NCI-H82 (cell line): Measurements from ENCODE around the gene PHLDB2.
"Not testable (repeated sequence)": the region's sequence is repeated elsewhere in the genome, so short reads cannot be mapped to it uniquely, and the experiment has no call there.

Experiments used
- DNase-seq: peaks from one replicate; lab custom pipeline; 2025; lab: John Stamatoyannopoulos, UW

Gene PHLDB2

DNA sequence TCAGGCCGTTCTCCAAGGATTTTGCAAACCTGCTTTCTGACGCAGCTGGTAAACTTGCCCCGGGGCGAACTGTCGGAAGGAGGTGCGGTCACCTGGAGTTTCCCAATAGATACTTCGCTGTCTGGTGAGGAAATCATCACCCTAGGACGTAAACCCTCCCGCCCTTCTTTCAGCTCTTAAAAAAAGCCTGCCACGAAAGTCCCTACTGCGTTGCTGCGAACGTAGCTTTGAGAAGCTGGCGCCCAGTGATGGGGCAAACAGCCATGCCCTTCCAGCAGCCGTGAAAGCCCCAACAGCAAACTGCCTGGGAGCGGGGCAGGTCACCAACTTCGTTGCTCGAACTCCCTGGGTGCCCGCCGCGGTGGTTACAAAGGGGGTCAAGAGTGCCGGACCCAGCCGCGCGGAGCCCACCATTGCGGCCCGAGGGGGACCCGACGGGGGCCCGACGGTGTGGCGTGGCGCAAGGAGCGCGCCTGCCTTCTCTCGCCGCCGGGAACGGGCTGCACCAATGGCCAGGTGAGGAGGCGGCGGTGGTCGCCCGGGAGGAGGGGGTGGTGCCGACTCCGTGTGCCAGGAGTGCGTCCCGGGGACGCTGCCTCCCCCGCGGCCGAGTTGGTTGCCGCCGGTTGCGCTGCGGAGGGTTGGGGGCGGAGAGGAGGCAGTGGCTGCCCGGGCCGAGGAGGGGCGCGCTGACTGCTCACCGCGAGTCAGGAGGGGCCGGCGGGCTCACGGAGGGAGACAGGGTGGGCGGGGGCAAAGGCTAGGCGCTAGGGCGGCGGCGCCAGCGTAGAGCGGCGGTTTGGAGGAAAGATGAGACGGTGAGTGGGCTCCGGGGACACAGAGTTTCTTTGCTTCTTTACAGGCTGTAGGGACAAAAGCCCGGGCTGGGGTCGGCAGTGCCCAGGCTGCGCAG lies at the start of gene PHLDB2:
TSS of gene PHLDB2 (plus strand) at position 205 of the 913 bp plus-strand sequence. CDS start 24,813 bp downstream, outside the sequence.
- DNase-seq, result peak; percentile 97

DNA sequence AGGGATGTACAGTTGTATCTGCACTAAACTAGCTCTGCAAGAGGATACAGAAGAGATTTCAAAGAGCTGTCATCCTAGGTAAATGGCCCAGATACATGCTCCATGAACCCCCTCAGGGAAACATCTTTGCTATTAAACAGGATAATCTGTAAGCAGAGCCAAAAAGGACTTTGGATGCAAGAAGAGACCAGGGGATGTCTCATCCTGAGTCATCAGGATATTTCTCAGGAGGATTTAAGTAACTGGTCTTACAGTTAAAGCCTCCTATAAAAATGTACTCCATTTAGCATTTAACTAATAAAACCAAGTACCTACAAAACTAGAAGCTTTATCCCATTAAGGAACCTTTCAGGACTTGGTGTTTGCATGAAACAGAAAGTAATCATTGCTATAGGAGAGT lies 48.2 kb upstream of the PHLDB2 start:
- peak; percentile 86 for DNase-seq

DNA sequence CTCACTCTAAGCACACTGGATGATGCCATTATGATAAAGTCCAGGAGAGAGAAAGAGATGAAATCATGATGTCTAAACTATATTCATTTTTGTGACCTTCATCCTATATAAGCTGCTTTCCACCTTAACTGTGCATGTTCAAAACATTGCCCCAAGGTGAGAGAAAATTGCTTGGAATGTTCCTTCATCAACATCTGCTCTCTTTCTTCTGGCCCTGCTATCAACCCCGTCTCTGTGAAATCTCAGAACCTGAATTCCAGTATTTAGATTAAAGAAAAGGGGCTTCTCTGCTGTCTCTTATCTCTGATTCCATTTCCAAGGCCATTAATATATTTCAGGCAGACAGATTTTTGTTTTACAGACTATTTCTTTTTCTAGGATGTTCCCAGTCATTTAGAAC lies 47.3 kb upstream of the PHLDB2 start:
- no peak for DNase-seq

DNA sequence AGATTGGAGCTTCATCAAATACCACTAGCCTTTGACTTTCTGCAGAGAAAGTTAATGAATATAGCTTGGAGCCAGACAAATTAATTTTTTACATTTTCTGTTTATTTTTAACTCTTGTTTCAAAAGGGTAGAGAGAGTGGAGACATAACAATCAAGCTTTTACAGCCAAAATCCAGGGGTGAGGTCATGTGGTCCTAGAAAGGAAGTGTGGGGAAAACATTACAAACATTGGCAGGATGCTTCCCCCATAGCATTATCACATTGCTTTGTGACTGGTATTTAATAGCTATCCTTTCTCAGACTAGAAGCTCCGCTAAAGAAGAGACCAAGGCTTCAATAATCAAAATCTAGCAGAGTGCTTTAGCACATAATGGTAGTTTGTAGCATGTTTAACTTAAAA lies 46.4 kb upstream of the PHLDB2 start:
- DNase-seq, result no peak

DNA sequence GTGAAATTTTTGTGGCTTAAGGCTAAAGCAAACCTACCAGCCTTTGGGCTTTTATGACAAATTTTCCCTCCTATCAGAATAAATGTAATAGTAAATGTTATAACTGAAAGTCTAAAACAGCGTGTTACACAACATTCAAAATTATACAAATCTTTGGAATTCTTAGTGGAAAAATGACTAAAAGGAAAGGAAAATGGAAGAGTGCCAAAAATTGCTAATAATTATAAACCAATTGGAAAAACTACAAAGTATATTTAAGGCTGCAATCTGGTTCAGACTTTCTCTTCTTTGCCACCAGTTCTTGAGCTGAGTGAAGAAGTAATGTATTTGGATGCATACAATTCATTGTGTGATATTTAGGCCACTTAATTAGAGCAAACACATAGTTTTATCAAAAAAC lies 45.6 kb upstream of the PHLDB2 start:
- DNase-seq, result no peak

DNA sequence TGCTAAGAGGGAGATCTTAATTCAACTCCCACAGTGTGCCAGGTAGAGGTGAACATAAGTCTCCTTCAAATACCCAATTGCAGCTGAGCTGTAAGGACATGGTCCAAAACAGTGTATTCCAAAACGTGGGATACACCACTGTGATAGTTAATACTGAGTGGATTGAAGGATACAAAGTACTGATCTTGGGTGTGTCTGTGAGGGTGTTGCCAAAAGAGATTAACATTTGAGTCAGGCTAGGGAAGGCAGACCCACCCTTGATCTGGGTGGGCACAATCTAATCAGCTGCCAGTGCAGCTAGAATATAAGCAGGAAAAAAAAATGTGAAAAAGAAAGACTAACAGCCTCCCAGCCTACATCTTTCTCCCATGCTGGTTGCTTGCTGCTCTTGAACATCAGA lies 45.1 kb upstream of the PHLDB2 start:
- DNase-seq, result no peak

DNA sequence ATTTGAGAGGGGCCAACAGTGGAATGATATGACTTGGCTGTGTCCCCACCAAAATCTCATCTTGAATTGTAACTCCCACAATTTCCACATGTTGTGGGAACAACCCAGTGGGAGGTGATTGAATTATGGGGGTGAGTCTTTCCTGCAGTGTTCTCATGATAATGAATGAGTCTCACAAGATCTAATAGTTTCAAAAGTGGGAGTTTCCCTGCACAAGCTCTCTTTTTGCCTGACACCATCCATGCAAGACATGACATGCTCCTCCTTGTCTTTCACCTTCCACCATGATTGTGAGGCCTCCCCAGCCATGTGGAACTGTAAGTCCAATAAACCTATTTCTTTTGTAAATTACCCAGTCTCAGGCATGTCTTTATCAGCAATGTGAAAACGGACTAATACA lies 42.3 kb upstream of the PHLDB2 start:
- DNase-seq, result not testable (repeated sequence)

DNA sequence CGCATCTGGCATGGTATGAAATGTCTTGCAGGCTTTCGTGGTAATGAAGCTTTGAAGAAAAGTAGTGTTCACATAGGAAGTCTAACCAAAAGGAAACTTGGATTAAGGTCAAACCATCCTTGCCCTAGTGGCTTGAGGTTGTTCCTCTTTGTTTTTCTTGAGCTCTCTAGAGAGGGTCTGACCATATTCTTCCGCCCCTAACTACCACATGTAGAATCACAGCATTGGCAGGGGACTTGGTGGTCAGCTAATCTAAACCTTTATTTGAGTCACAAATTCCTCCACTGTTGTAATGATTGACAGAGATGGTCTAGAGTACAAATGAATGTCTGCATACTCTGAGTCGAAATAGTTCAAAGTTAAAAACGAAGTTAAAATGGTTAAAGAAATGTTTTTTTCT lies 39.1 kb upstream of the PHLDB2 start:
- DNase-seq, result no peak

DNA sequence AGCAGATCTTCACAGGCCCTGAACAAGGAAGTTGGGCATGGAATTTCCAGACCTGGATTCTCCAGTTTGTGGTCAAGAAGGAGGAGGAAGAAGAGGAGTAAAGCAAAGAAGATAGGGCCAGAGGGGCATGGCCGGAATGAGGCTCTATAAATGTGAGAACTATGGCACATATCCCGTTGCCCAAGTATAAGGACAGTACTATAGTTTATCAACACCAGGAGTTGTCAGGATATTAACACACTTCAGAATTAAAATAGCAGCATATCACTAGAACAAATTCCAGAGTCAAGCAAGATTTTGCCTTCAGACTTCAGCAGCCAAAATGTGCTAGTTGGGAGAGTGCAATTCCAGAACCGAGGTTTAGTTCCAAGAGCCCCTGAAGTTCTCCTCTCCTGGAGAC lies 38.4 kb upstream of the PHLDB2 start:
- no peak for DNase-seq

DNA sequence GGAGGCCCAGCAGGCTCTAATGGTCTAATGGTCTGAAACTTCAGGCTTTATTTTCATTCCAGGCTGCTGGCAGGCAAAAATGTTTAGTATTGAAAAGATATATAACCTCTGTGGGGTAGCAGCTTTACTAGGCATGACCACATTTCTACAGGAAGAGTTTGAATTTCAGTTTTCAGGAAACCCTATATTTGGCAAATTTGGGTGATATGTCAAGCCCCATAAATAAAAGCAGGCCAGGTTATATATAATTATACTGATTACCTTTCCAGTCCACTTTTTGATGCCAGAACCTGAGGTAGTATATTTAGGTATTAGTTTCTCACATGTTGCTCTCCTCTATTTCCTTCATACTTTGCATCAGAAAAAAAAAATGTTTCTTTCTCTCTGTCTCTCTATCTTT lies 37.2 kb upstream of the PHLDB2 start:
- DNase-seq, result no peak

DNA sequence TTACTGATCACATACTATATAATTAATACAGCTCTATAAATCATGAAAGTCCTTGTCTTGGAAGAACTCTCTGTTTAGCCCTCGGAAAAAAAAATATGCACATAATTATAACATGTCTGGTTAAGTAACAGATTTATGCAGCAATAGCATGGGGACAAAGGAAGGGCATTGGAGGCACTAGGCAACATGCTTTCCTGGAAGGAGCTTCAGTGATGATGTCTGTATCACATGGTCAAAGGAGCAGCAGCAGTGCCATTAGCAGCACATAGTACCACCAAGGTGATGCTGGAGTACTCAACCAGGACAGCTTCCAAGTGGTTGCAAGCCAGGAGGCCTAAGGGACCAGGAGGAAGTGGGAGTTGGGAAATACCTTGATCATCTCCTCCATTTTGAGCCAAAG lies 36.3 kb upstream of the PHLDB2 start:
- no peak for DNase-seq

DNA sequence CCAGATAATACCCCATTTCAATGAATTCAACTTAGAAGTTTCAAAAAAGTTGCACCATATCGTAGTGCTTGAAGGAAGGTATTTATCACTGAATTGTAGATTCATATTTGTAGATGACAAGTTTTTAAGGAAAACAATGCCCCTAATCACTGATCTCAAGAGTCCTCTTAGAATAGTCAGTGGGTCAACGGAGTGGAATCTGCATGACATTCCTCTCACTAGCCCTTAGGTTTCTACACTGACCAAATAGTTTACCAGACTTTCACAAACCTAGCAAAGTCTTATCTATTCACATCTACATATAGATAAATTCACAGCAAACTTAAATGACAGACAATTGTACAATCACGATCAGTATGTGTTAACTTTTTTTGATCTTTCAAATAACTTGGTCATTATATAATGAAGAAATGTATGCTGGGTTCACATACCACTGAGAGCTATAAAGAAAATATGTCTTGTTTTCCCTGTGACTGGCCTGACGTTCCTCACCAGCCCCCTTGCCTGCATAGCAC lies 35.7 kb upstream of the PHLDB2 start:
- DNase-seq, result no peak

DNA sequence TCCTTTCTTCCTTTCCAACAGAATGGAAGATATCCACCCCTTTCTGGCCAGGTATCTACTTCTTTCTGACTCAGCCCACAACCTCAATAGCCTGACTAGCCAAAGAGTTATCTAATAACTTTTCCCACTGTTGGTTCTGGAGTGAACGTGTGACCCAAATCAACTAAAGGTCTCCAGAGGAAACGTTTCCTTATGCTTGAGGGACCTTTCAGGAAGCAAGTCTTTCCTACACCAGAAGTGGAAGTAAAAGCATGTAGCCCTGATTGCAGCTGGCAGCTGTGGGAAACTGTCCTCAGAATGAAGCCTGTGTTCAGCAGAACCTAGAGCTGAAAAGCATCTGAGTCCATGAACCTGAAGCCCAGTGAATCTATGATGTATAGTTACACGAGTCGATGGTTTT lies 34.7 kb upstream of the PHLDB2 start:
- DNase-seq, result no peak

DNA sequence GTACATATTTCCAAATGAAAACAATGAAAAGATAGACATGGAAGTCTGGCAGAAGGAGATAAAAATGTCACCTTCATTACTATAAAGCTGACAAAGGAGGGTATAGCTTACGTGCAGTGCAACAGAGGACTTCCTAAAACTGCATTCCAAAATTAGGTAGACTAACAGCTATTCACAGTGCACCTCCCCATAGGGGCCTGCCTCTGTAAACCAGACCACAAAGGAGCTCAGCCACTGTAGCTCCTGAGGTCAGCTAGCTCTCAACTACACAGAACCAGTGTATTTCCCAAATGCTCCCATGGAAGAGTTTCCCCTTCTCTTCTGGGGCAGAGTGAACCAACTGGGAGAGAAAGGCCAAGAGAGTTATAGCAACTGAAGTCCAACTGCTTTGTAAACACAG lies 31.2 kb upstream of the PHLDB2 start:
- DNase-seq, result no peak

DNA sequence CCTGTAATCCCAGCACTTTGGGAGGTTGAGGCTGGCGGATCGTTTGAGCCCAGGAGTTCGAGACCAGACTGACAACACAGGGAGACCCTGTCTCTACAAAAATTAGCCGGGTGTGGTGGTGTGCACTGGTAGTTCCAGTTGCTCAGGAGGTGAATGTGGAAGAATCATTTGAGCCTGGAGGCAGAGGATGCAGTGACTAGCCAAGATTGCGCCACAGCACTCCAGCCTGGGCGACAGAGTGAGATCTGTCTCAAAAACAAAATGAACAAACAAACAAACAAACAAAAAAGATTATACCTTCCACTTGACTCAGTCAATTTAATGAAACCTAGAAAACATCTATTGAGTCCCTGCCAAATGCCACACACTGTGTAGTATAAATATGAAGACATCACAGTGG lies 30.5 kb upstream of the PHLDB2 start:
- DNase-seq, result no peak

DNA sequence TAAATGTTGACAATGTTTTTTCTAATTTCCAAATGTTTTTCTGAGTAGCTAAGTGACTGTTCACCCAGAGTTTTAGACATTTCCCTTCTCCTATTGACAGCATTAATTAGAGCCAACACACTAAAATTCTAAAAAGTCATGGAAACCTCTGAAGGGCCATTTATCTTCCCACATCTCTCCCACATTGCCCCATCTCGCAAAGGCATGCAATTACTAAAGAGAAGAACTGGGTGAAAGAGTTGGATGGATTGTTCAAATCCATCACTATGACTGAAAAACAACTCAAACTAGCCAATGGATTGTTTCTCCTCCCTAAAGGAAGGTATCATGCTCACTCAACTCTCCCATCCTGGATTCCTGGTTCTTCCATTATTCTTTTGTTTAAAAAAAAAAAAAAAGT lies 30.0 kb upstream of the PHLDB2 start:
- DNase-seq, result no peak

DNA sequence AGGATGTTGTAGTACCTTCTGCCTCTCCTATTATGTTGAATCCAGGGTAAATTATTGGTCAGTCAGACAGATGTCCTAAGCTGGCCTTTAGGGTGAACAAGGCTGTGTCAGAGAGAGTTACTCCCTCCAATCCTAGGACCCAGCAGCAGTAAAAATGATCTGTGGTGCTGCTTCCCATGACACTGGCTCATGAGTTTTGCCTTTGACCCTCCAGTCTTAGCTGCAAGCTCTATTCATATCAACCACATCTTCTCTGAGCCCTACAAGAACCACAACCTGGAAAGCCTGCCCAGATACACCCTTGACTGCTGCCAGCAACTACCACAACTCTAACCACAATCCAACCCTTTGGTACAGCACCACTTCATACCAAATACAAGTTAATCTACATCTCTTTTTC lies 27.2 kb upstream of the PHLDB2 start:
- DNase-seq, result no peak

DNA sequence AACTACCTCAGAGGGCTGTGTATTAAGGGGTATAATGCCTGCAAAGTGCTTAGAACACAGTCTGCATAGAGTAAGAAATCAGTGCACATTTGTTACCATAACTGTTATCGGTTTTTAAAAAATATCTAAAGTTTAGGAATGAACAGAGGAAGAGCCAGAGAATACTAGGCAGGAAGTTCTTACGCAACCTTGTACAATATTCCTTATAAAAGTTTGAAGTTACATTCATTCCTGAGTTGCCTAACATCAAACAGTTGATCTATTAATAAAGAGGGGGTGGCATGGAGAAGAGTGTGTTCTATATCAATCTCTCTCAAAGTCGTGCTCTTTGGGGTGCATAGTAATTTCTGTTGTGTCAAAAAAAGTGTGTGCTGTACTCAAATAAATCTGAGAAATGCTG lies 22.0 kb upstream of the PHLDB2 start:
- no peak for DNase-seq

DNA sequence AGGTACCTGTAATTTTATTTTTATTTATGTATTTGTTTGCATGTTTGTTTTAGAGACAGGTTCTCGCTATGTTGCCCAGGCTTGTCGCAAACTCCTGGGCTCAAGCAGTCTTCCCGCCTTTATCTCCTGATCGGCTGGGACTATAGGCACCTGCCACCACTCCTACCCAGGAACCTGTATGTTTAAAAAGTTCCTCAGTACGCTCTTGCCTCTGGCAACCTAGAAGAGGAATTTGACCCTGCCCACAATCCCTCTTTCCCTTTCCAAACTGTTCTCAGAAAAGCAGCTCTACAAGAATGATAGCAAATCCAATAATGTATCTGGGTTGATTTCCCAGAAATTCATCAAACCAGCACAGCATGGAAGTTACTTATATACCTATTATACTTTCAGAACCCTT lies 20.9 kb upstream of the PHLDB2 start:
- DNase-seq, result no peak

DNA sequence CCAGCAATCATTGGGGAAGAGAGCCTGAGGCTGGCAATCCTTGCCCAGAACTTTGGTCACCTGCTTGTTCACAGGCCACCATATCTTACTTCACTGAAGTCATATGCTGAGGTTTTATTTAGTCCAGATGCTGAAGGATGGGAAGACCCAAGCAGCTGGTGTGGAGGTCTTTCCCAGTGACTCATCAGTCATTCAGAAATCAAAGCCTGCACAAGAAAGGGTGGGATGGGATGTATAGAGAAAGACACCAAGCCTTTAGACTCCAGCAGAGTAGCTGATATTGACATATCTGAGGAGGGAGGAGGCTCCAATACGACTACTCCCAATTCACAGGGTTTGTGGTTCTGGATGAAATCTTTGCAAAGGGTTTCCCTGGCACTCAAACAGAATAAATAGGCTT lies 13.0 kb upstream of the PHLDB2 start:
- peak; percentile 38 for DNase-seq

DNA sequence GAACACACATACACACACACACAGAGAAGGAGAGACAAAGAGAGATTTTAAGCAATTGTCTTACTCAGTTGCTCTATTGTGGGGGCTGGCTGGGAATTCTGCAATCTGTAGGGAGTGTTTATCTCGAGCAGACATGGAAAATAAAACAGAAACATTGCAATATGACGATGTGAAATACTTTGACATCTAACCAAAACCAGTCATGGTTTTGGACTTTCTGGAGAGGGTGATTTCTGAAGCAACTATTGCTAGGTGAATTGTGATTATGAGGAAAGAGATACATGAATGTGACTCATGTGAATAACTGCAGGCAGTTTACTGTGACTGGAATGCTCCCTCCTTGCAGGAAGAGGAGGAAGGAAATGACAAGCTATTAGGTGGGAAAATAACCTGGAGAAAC lies 12.3 kb upstream of the PHLDB2 start:
- no peak for DNase-seq

DNA sequence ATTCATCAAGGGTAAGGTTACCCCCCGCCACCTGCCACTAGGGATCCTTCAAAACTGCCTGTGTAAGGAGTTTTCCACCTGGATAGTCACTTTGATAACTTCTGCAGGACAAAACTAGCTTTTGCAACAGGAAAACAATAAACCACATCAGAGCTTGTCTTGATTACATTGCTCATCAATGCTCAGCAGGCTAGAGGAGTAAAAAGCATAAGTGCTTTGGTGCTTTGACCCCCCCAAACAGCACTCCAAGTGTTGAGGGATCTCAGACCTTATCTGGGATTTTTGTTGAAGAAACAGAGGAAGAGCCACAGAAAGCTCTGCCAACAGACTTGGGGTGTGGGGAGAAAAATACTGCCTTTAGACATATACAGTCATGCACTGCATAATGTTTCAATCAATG lies 10.8 kb upstream of the PHLDB2 start:
- DNase-seq, result no peak

DNA sequence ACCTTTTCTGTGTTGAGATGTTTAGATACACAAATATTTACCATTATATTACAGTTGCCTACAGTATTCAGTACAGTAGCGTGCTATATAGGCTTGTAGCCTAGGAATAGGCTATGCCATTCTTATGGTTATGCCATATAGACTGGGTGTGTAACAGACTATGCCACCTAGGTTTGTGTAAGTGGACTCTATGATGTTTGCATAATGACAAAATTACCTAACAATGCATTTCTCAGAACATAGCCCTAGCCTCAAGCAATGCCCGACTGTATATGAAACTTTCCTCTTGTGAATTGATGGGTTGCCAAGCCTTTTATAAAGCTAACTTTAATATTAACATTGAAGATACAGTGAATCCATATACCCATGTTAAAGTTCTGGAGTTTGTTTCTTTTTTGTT lies 10.3 kb upstream of the PHLDB2 start:
- no peak for DNase-seq

DNA sequence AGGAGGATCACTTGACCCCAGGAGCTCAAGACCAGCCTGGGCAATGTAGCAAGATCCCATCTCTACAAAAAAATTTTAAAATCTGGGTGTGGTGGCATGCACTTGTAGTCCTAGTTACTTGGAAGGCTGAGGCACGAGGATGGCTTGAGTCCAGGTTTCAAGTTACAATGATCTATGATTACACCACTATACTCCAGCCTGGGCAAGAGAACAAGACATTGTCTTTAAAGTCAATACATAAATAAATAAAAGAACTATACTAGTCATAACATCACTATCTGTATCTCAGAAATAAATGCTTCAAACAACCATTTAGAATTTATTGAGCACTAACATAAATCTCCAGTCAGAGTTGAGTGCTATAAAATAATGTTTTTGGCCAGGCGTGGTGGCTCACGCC lies 8.5 kb upstream of the PHLDB2 start:
- no peak for DNase-seq
